HG03354 (cell line): Measurements from ENCODE around the gene FAM241A.
"Not testable (repeated sequence)": the region's sequence is repeated elsewhere in the genome, so short reads cannot be mapped to it uniquely, and the experiment has no call there.

Experiments
- ATAC-seq: cut with Tn5 transposase; IDR thresholded peaks from one replicate; pipeline ENCODE4 v1.9.1; 2021; ENCODE audit warnings: mild to moderate bottlenecking; ENCODE audit not compliant: unreplicated experiment, poor library complexity, severe bottlenecking

FAM241A gene

GRCh38 chr4:112130906-112131305 is 14.3 kb upstream of the FAM241A start:
- ATAC-seq = no peak

- no peak for ATAC-seq
Observed at GRCh38 chr4:112136551-112136950, 8.7 kb upstream of the FAM241A start.

- no peak for ATAC-seq
Observed at GRCh38 chr4:112138538-112138937, 6.7 kb upstream of the FAM241A start.

GRCh38 chr4:112140536-112140935 is 4.7 kb upstream of the FAM241A start:
- no peak for ATAC-seq

- ATAC-seq = no peak
Observed at GRCh38 chr4:112141366-112142138, 3.7 kb upstream of the FAM241A start.

- no peak for ATAC-seq
Observed at GRCh38 chr4:112142182-112142581, 3.1 kb upstream of the FAM241A start.

- no peak for ATAC-seq
Observed at GRCh38 chr4:112143781-112144180, 1.5 kb upstream of the FAM241A start.

GRCh38 chr4:112144546-112145325 is 518 bp upstream of the FAM241A start:
- no peak for ATAC-seq

- ATAC-seq = peak; percentile 59
Observed at GRCh38 chr4:112145790-112146501, 692 bp downstream of the FAM241A start.

- ATAC-seq = no peak
Observed at GRCh38 chr4:112146502-112146813, 1.2 kb downstream of the FAM241A start.

- no peak for ATAC-seq
Observed at GRCh38 chr4:112147697-112148096, 2.4 kb downstream of the FAM241A start.

- no peak for ATAC-seq
Observed at GRCh38 chr4:112150920-112151319, 5.7 kb downstream of the FAM241A start.

- no peak for ATAC-seq
Observed at GRCh38 chr4:112152521-112152920, 7.3 kb downstream of the FAM241A start.

GRCh38 chr4:112153211-112153791 is 8.0 kb downstream of the FAM241A start:
- ATAC-seq = no peak

GRCh38 chr4:112156112-112156511 is 10.9 kb downstream of the FAM241A start:
- ATAC-seq = no peak

- ATAC-seq = no peak
Observed at GRCh38 chr4:112156553-112156952, 11.3 kb downstream of the FAM241A start.

- ATAC-seq = not testable (repeated sequence)
Observed at GRCh38 chr4:112163706-112164105, 18.5 kb downstream of the FAM241A start.

- ATAC-seq = no peak
Observed at GRCh38 chr4:112167794-112168193, 22.5 kb downstream of the FAM241A start.

GRCh38 chr4:112168719-112169500 is 23.7 kb downstream of the FAM241A start:
- no peak for ATAC-seq
